Lower leg skin (tissue), 3 donors: ENCODE data around the gene ENAH.

Experiments
- CTCF ChIP-seq, 3 donors: fragments of 450-650 bp; IDR thresholded peaks; one replicate each; pipeline ENCODE4 v1.5.1; 2016; ENCODE audit warnings: antibody characterized with exemption in 3 of 3, mild to moderate bottlenecking in 3 of 3, moderate library complexity in 2 of 3
- POLR2A ChIP-seq, 2 donors: fragments of 450-650 bp; IDR thresholded peaks; one replicate each; pipeline ENCODE4 v1.6.1; 2016 to 2017; ENCODE audit warnings: antibody characterized with exemption in 2 of 2, mild to moderate bottlenecking in 1 of 2, moderate library complexity in 1 of 2

- TF ChIP-seq CTCF (IDR thresholded peaks at IDR 0.05) (no peak), POLR2A (IDR thresholded peaks at IDR 0.05) (no peak)
Measured at GRCh38 chr1:225451340-225451739, 201.6 kb downstream of the ENAH start.
